ENCODE data around the gene GAB1.

GRCh38 chr4:143364063-143364462 lies 27.4 kb downstream of the GAB1 start:
- TF ChIP-seq POLR2A (IDR thresholded peaks at IDR 0.05) (no peak), CTCF (IDR thresholded peaks at IDR 0.05) (no peak)
